K562 (cell line): ENCODE data around the gene STX19. TPM values are rescaled to one million over a fixed set of nuclear protein-coding genes. Genes with fewer than 3 reads are reported as not detected.

Experiments used
- CBFB ChIP-seq: sonication (generic); formaldehyde crosslinking; IDR thresholded peaks from 2 replicates; pipeline ENCODE4 v1.4.0; 2020; ENCODE audit warnings: mild to moderate bottlenecking, missing genetic modification reagents
- CBX1 ChIP-seq: sonication (generic); IDR thresholded peaks from 2 replicates; pipeline ENCODE4 v1.6.1; 2016; ENCODE audit warnings: antibody characterized with exemption, low read depth, mild to moderate bottlenecking
- FOXK1 ChIP-seq: sonication (generic); formaldehyde crosslinking; IDR thresholded peaks from 2 replicates; pipeline ENCODE4 v1.8.0; 2022; ENCODE audit warnings: missing genetic modification reagents, mild to moderate bottlenecking, borderline replicate concordance
- FOXP1 ChIP-seq: sonication (generic); formaldehyde crosslinking; IDR thresholded peaks from 2 replicates; pipeline ENCODE4 v1.8.0; 2022; ENCODE audit warnings: mild to moderate bottlenecking, missing genetic modification reagents
- HEY1 ChIP-seq: fragments of 250-450 bp; sonication (Bioruptor Pico); IDR thresholded peaks from 2 replicates; pipeline ENCODE4 v1.5.0; 2020; ENCODE audit warnings: mild to moderate bottlenecking, moderate library complexity, borderline replicate concordance
- JUN ChIP-seq, 2 experiments: sonication (generic) in 1 of 2; formaldehyde crosslinking in 1 of 2; IDR thresholded peaks; 2 replicates each; pipeline versions ENCODE4 v1.6.1 to v1.8.0; 2012 to 2022; ENCODE audit warnings: borderline replicate concordance in 2 of 2, mild to moderate bottlenecking in 2 of 2, improper control_type of control experiment in 1 of 2, low read depth in 1 of 2, low read length in 1 of 2, missing genetic modification reagents in 1 of 2
- KAT8 ChIP-seq: fragments of 450-650 bp; IDR thresholded peaks from 2 replicates; pipeline ENCODE4 v1.6.1; 2016; ENCODE audit warnings: low read depth, mild to moderate bottlenecking
- MCM5 ChIP-seq: fragments of 450-650 bp; IDR thresholded peaks from 2 replicates; pipeline ENCODE4 v1.6.1; 2016; ENCODE audit warnings: low read depth
- POLR3G ChIP-seq: IDR thresholded peaks from 2 replicates; pipeline ENCODE4 v1.6.1; 2011; ENCODE audit not compliant: insufficient read length, insufficient replicate concordance; ENCODE audit errors: extremely low read depth
- PPARD ChIP-seq: fragments of 250-450 bp; sonication (Bioruptor Pico); IDR thresholded peaks from 2 replicates; pipeline ENCODE4 v1.8.0; 2022; ENCODE audit warnings: inconsistent platforms, mild to moderate bottlenecking, moderate library complexity
- RUNX1 ChIP-seq: sonication (generic); IDR thresholded peaks from 2 replicates; pipeline ENCODE4 v1.6.1; 2016; ENCODE audit warnings: antibody characterized with exemption, low read depth
- SMAD3 ChIP-seq: fragments of 450-650 bp; formaldehyde crosslinking; conservative IDR thresholded peaks from 2 replicates; pipeline ENCODE4 v1.4.0; 2020; ENCODE audit warnings: mild to moderate bottlenecking
- SRSF1 ChIP-seq: fragments of 200-400 bp; formaldehyde crosslinking; IDR thresholded peaks from 2 replicates; pipeline ENCODE4 v1.6.1; 2017; ENCODE audit warnings: mild to moderate bottlenecking, low read depth, low read length, moderate library complexity
- ZFPM2 ChIP-seq: fragments of 250-450 bp; sonication (Bioruptor Pico); IDR thresholded peaks from 2 replicates; pipeline ENCODE4 v1.5.1; 2022; ENCODE audit warnings: mild to moderate bottlenecking
- ZNF274 ChIP-seq: IDR thresholded peaks from 2 replicates; pipeline ENCODE4 v1.6.1; 2011; ENCODE audit warnings: low read depth, mild to moderate bottlenecking, low read length, moderate library complexity, borderline replicate concordance
- ZNF561 ChIP-seq: fragments of 450-650 bp; formaldehyde crosslinking; conservative IDR thresholded peaks from 2 replicates; pipeline ENCODE4 v1.4.0; 2020; ENCODE audit warnings: mild to moderate bottlenecking, moderate library complexity
- ZNF764 ChIP-seq: fragments of 250-450 bp; sonication (Bioruptor Pico); IDR thresholded peaks from 2 replicates; pipeline ENCODE4 v1.4.0; 2020; ENCODE audit warnings: low read depth, mild to moderate bottlenecking, moderate library complexity
- ZNF780A ChIP-seq: fragments of 250-450 bp; sonication (Bioruptor Pico); IDR thresholded peaks from 2 replicates; pipeline ENCODE4 v1.5.0; 2021; ENCODE audit warnings: mild to moderate bottlenecking
- polyA plus RNA-seq, 8 experiments: library from polyadenylated mRNA; depleted of rRNA in 4 of 8; stranded (reverse) in 5 of 8; unstranded in 3 of 8; fragments of >200 nt; fragmentation: Nextera tagmentation in 2 of 8; fragmentation: Illumina TruSeq in 1 of 8; extraction: Ambion mirVana in 2 of 8; extraction: Trizol in 1 of 8; gene quantifications; 2 replicates each; pipeline versions ENCODE4 v1.2.1 to v1.2.3, GENCODE V29; 2011 to 2014; ENCODE audit warnings: inconsistent platforms in 1 of 8, missing spikeins in 1 of 8
- total RNA-seq, 7 experiments: library from RNA; depleted of rRNA in 6 of 7; stranded (reverse); fragments of >200 nt in 6 of 7; fragmentation: Illumina TruSeq in 2 of 7; extraction: Trizol in 2 of 7; gene quantifications; 2 replicates each; pipeline versions ENCODE4 v1.2.1 to v1.2.3, GENCODE V29; 2011 to 2021; ENCODE audit warnings: low replicate concordance in 1 of 7
- TF ChIP-seq, protein P1 (sequence below): IDR thresholded peaks from 2 replicates; pipeline ENCODE4 v1.6.1; 2012; ENCODE audit warnings: low read depth, low read length, improper control_type of control experiment, borderline replicate concordance
- TF ChIP-seq, protein P2 (sequence below): fragments of 250-450 bp; sonication (Bioruptor Pico); IDR thresholded peaks from 2 replicates; pipeline ENCODE4 v1.4.0; 2020

The STX19 gene
- total and polyA plus RNA-seq, 9 of the 15 experiments (the other 6 are each of a cell fraction or from before 2014, with no cell fraction given): 0.04 TPM; not detected in 8

DNA sequence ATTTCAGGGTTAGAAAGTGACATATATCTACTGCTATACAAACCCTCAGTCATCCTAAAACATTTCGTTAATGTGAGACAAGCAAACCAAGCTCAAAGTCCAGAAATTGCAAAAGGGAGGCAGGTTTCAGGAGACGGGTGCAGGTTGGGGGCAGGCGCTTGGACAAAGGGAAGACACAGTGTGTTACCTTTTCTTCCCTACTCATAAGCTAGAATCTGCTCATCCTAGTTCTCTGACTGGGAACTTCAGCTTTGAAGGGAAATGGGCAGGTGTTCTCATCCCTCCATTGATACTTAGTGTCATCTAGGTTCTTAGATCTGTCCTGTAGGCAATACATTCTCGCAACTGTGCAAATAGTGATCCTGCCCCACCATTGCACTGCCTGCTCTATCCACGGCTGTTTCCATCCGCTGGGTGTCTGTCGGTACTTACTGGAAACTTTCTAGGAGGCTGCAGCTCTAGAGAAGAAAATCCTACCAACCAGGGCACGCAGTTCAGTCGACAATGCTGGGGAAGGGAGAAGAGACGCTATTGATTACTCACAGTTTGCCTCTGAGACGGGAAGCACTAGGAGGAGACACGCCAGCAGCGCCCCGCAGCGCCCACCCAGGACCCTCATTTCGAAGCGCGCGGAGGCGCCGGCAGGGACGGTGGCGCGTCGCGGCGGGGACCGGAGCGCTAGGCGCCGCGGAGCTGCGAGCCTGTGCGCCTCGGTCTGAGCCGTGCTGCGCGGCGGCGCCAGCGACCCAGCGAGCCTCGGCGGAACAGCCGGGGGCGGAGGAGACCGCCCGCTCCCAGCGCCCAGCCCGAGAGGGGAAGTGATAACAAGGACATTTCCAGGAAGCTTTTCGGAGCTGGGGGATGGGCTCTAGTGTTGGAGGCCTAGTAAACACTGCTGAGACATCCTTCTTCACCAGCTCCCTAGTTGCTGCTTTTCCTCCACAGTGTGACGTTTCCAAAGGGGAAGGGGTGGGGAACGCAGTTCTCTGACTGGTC, 55.0 kb downstream of the STX19 start, which contains the start of gene PROS1 (continued):
- TF ChIP-seq ZFPM2: no peak
- no peak for TF ChIP-seq CBFB
- no peak for TF ChIP-seq ZNF780A (CRISPR knock-in tag)
- TF ChIP-seq ZNF274: no peak
- no peak for TF ChIP-seq SMAD3 (CRISPR knock-in tag)
- TF ChIP-seq POLR3G: no peak
- no peak for TF ChIP-seq FOXK1 (CRISPR knock-in tag)
- TF ChIP-seq ZNF561 (CRISPR knock-in tag): no peak
- 0 out of 2 replicates have a peak, but pooled peaks have one; percentile 21 for TF ChIP-seq JUN (IDR thresholded peaks at IDR 0.05; ENCODE audit: borderline replicate concordance, low read depth, low read length)
- no peak for TF ChIP-seq JUN (CRISPR knock-in tag; IDR thresholded peaks at IDR 0.05; ENCODE audit: borderline replicate concordance)
- peak; percentile 81 for TF ChIP-seq CBX1
- no peak for TF ChIP-seq MCM5
- no peak for TF ChIP-seq RUNX1
- peak; percentile 80; the same call in 1 of the 2 replicates for TF ChIP-seq FOXP1 (CRISPR knock-in tag)
- TF ChIP-seq SRSF1: no peak
- no peak for TF ChIP-seq HEY1 (CRISPR knock-in tag)
- no peak for TF ChIP-seq PPARD (CRISPR knock-in tag)
- TF ChIP-seq, protein P1, sequence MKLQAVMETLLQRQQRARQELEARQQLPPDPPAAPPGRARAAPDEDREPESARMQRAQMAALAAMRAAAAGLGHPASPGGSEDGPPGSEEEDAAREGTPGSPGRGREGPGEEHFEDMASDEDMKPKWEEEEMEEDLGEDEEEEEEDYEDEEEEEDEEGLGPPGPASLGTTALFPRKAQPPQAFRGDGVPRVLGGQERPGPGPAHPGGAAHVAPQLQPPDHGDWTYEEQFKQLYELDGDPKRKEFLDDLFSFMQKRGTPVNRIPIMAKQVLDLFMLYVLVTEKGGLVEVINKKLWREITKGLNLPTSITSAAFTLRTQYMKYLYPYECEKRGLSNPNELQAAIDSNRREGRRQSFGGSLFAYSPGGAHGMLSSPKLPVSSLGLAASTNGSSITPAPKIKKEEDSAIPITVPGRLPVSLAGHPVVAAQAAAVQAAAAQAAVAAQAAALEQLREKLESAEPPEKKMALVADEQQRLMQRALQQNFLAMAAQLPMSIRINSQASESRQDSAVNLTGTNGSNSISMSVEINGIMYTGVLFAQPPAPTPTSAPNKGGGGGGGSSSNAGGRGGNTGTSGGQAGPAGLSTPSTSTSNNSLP: 0 out of 2 replicates have a peak, but pooled peaks have one; percentile 9
- TF ChIP-seq, protein P2, sequence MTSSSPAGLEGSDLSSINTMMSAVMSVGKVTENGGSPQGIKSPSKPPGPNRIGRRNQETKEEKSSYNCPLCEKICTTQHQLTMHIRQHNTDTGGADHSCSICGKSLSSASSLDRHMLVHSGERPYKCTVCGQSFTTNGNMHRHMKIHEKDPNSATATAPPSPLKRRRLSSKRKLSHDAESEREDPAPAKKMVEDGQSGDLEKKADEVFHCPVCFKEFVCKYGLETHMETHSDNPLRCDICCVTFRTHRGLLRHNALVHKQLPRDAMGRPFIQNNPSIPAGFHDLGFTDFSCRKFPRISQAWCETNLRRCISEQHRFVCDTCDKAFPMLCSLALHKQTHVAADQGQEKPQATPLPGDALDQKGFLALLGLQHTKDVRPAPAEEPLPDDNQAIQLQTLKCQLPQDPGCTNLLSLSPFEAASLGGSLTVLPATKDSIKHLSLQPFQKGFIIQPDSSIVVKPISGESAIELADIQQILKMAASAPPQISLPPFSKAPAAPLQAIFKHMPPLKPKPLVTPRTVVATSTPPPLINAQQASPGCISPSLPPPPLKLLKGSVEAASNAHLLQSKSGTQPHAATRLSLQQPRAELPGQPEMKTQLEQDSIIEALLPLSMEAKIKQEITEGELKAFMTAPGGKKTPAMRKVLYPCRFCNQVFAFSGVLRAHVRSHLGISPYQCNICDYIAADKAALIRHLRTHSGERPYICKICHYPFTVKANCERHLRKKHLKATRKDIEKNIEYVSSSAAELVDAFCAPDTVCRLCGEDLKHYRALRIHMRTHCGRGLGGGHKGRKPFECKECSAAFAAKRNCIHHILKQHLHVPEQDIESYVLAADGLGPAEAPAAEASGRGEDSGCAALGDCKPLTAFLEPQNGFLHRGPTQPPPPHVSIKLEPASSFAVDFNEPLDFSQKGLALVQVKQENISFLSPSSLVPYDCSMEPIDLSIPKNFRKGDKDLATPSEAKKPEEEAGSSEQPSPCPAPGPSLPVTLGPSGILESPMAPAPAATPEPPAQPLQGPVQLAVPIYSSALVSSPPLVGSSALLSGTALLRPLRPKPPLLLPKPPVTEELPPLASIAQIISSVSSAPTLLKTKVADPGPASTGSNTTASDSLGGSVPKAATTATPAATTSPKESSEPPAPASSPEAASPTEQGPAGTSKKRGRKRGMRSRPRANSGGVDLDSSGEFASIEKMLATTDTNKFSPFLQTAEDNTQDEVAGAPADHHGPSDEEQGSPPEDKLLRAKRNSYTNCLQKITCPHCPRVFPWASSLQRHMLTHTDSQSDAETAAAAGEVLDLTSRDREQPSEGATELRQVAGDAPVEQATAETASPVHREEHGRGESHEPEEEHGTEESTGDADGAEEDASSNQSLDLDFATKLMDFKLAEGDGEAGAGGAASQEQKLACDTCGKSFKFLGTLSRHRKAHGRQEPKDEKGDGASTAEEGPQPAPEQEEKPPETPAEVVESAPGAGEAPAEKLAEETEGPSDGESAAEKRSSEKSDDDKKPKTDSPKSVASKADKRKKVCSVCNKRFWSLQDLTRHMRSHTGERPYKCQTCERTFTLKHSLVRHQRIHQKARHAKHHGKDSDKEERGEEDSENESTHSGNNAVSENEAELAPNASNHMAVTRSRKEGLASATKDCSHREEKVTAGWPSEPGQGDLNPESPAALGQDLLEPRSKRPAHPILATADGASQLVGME (CRISPR knock-in tag): no peak
- no peak for TF ChIP-seq ZNF764 (CRISPR knock-in tag)
- TF ChIP-seq KAT8: no peak
